AG04449 (cell line): ENCODE data around the gene NTRK2.

ENCODE experiments used
- CTCF ChIA-PET: fragments of 350-600 bp; formaldehyde crosslinking; extraction: SDS; loops from one replicate; lab custom pipeline; 2021; ENCODE audit warnings: antibody characterized with exemption; lab: Yijun Ruan, JAX
- POLR2A ChIA-PET: fragments of 400-600, 350-600 bp; formaldehyde crosslinking; extraction: SDS; loops from one replicate; lab custom pipeline; 2020; ENCODE audit warnings: antibody characterized with exemption, inconsistent platforms; lab: Yijun Ruan, JAX
- DNase-seq: peaks from one replicate; pipeline ENCODE4 v3.0.0-alpha.2; 2010; ENCODE audit warnings: low read depth, low spot score
- H3K4me3 ChIP-seq: 2 replicates; pipeline ENCODE4 v1.5.1; 2011; ENCODE audit warnings: low read depth, mild to moderate bottlenecking, control low read depth, low read length
- CTCF ChIP-seq: IDR thresholded peaks from one replicate; pipeline ENCODE4 v1.5.1; 2011; ENCODE audit warnings: mild to moderate bottlenecking, moderate library complexity, low read length, control low read depth, inconsistent platforms; ENCODE audit not compliant: insufficient read depth; ENCODE audit errors: missing control alignments

The NTRK2 gene

GRCh38 chr9:84694248-84694647, 24.7 kb downstream of the NTRK2 start:
- no peak overlapping the region for H3K4me3 ChIP-seq
- ChIA-PET POLR2A (no interaction called here), CTCF (interaction anchor here (1.0 to 10.4 kb wide), 4 partner anchors 10 to 916 kb away, joined by 3 to 209 read pairs (median 4); no protein-coding TSS in a partner anchor)
- no peak for TF ChIP-seq CTCF
- DNase-seq, result no peak

GRCh38 chr9:84697042-84697441, 27.5 kb downstream of the NTRK2 start:
- TF ChIP-seq CTCF, result no peak
- no peak for DNase-seq
- ChIA-PET POLR2A (no interaction called here), CTCF (interaction anchor here (0.8 to 10.4 kb wide), 27 partner anchors 9 to 914 kb away, joined by 3 to 209 read pairs (median 6); no protein-coding TSS in a partner anchor)
- H3K4me3 ChIP-seq, result no peak overlapping the region

- CTCF ChIA-PET, result interaction anchor here (0.6 to 10.4 kb wide), 45 partner anchors 8 to 914 kb away, joined by 3 to 209 read pairs (median 5); no protein-coding TSS in a partner anchor
- POLR2A ChIA-PET, result no interaction called here
- no peak for DNase-seq
- peak; percentile 92 for TF ChIP-seq CTCF
- H3K4me3 ChIP-seq, result no peak overlapping the region
Measured at GRCh38 chr9:84697509-84698114, 28.1 kb downstream of the NTRK2 start.

GRCh38 chr9:84698323-84698722, 28.8 kb downstream of the NTRK2 start:
- no peak for TF ChIP-seq CTCF
- POLR2A ChIA-PET, result no interaction called here
- no peak overlapping the region for H3K4me3 ChIP-seq
- DNase-seq, result no peak
- CTCF ChIA-PET, result interaction anchor here (0.7 to 10.4 kb wide), 34 partner anchors 8 to 913 kb away, joined by 3 to 209 read pairs (median 5); no protein-coding TSS in a partner anchor

GRCh38 chr9:84699984-84700383, 30.5 kb downstream of the NTRK2 start:
- no peak for TF ChIP-seq CTCF
- CTCF ChIA-PET, result interaction anchor here (1.6 to 10.4 kb wide), 3 partner anchors 64 to 558 kb away, joined by 3 to 209 read pairs (median 31); no protein-coding TSS in a partner anchor
- H3K4me3 ChIP-seq, result no peak overlapping the region
- no peak for DNase-seq
- POLR2A ChIA-PET, result no interaction called here

GRCh38 chr9:84701801-84702200, 32.3 kb downstream of the NTRK2 start:
- no peak for TF ChIP-seq CTCF
- no peak overlapping the region for H3K4me3 ChIP-seq
- DNase-seq, result no peak
- ChIA-PET CTCF (interaction anchor here (1.4 to 10.4 kb wide), 2 partner anchors 78 to 91 kb away, joined by 3 to 209 read pairs; no protein-coding TSS in a partner anchor), POLR2A (no interaction called here)
